PC-9 (cell line): ENCODE data around the gene LRMDA. TPM values are rescaled to one million over a fixed set of nuclear protein-coding genes. Genes with fewer than 3 reads are reported as not detected.

Source experiments
- BruUV-seq: library from RNA; stranded (reverse); fragments of 400-500 nt; replicated peaks from 2 replicates; lab custom pipeline; 2021; lab: Mats Ljungman, UMichigan
- CTCF ChIA-PET: fragments of 300-600 bp; sonication (Branson Sonifier 250); formaldehyde crosslinking; loops from one replicate; lab custom pipeline; 2022; ENCODE audit warnings: antibody characterized with exemption; lab: Charles Lee
- POLR2A ChIA-PET: fragments of 300-600 bp; sonication (Branson Sonifier 250); formaldehyde crosslinking; loops from one replicate; lab custom pipeline; 2022; ENCODE audit warnings: antibody characterized with exemption; ENCODE audit not compliant: unreplicated experiment; lab: Charles Lee
- DNase-seq, 2 experiments: peaks; one replicate each; pipeline versions ENCODE4 v3.0.0 to v3.0.0-alpha.2; 2015 to 2022; ENCODE audit warnings: mixed read lengths in 1 of 2
- H2AFZ ChIP-seq: fragments of 200-600 bp; sonication (generic); 2 replicates; pipeline ENCODE4 v1.8.1; 2017; ENCODE audit warnings: antibody characterized with exemption
- H3F3A ChIP-seq: fragments of 200-600 bp; sonication (generic); 2 replicates; pipeline ENCODE4 v1.8.1; 2017; ENCODE audit warnings: antibody characterized with exemption, mild to moderate bottlenecking, low read depth; ENCODE audit not compliant: insufficient read depth
- H3K27ac ChIP-seq: fragments of 200-600 bp; sonication (generic); 2 replicates; pipeline ENCODE4 v1.6.1; 2016; ENCODE audit warnings: mixed run types
- H3K27me3 ChIP-seq: fragments of 200-600 bp; sonication (generic); 2 replicates; pipeline ENCODE4 v1.6.1; 2016; ENCODE audit warnings: low read depth, mixed run types; ENCODE audit not compliant: insufficient read depth
- H3K36me3 ChIP-seq: fragments of 200-600 bp; sonication (generic); 2 replicates; pipeline ENCODE4 v1.6.1; 2016; ENCODE audit warnings: low read depth, mixed run types
- H3K4me1 ChIP-seq: fragments of 200-600 bp; sonication (generic); replicated peaks from 2 replicates; pipeline ENCODE4 v1.6.1; 2016; ENCODE audit warnings: mixed run types; ENCODE audit not compliant: insufficient read depth
- H3K4me2 ChIP-seq: fragments of 200-600 bp; sonication (generic); 2 replicates; pipeline ENCODE4 v1.6.1; 2017; ENCODE audit warnings: mixed run types
- H3K4me3 ChIP-seq: fragments of 200-600 bp; sonication (generic); 2 replicates; pipeline ENCODE4 v1.6.1; 2016; ENCODE audit warnings: mixed run types
- H3K79me2 ChIP-seq: fragments of 200-600 bp; sonication (generic); 2 replicates; pipeline ENCODE4 v1.6.1; 2017; ENCODE audit warnings: low read depth, mixed run types
- H3K9me2 ChIP-seq: fragments of 200-600 bp; sonication (generic); 2 replicates; pipeline ENCODE4 v1.8.1; 2017; ENCODE audit warnings: mild to moderate bottlenecking; ENCODE audit not compliant: insufficient read depth
- H3K9me3 ChIP-seq: fragments of 200-600 bp; sonication (generic); 2 replicates; pipeline ENCODE4 v1.8.1; 2016; ENCODE audit warnings: low read depth; ENCODE audit not compliant: insufficient read depth
- H4K20me1 ChIP-seq: fragments of 200-600 bp; sonication (generic); 2 replicates; pipeline ENCODE4 v1.8.1; 2017; ENCODE audit not compliant: insufficient read depth
- CTCF ChIP-seq: fragments of 200-600 bp; sonication (generic); conservative IDR thresholded peaks from 2 replicates; pipeline ENCODE4 v1.6.1; 2017; ENCODE audit warnings: mixed run types, antibody characterized with exemption, mild to moderate bottlenecking, moderate library complexity
- EZH2 ChIP-seq: fragments of 200-600 bp; sonication (generic); IDR thresholded peaks from 2 replicates; pipeline ENCODE4 v1.8.0; 2017; ENCODE audit warnings: antibody characterized with exemption, low read depth
- intact Hi-C: fragments of 100-400 bp; cut with micrococcal nuclease; formaldehyde crosslinking; loops from one replicate; pipeline ENCODE4 v1.10.0; 2022; ENCODE audit not compliant: unreplicated experiment
- total RNA-seq: library from RNA; stranded (reverse); gene quantifications from 2 replicates; pipeline ENCODE4 v1.2.3, GENCODE V29; 2021

Gene LRMDA
- total RNA-seq, 1 experiment from 2014 or later: not detected

GRCh38 chr10:75688506-75689300 lies 257.3 kb downstream of the LRMDA start:
- Histone ChIP-seq H3K9me3 (no peaks in the 10 kb centered on the region), H3F3A (no peaks in the 10 kb centered on the region), H3K36me3 (no peaks in the 10 kb centered on the region), H4K20me1 (no peaks in the 10 kb centered on the region), H3K27me3 (no peaks in the 10 kb centered on the region), H3K4me2 (no peak overlapping the region), H3K4me3 (no peak overlapping the region), H3K9me2 (no peaks in the 10 kb centered on the region), H2AFZ (no peak overlapping the region), H3K4me1 (no peaks in the 10 kb centered on the region), H3K27ac (no peak overlapping the region), H3K79me2 (no peaks in the 10 kb centered on the region)
- POLR2A ChIA-PET: no interaction called here
- DNase-seq: no peak
- no TSS peak for BruUV-seq
- CTCF ChIA-PET: no interaction called here
- no peak for TF ChIP-seq EZH2
- TF ChIP-seq CTCF: no peak
- intact Hi-C loops: no loop called here

GRCh38 chr10:75693489-75693888 lies 262.1 kb downstream of the LRMDA start:
- H2AFZ ChIP-seq: no peak overlapping the region
- H4K20me1 ChIP-seq: no peaks in the 10 kb centered on the region
- POLR2A ChIA-PET: no interaction called here
- no peak for DNase-seq
- no peaks in the 10 kb centered on the region for H3K27me3 ChIP-seq
- no peaks in the 10 kb centered on the region; the same call in 1 of the 2 replicates for H3K9me3 ChIP-seq
- no peaks in the 10 kb centered on the region for H3K9me2 ChIP-seq
- CTCF ChIA-PET: no interaction called here
- H3F3A ChIP-seq: no peaks in the 10 kb centered on the region
- H3K27ac ChIP-seq: no peak overlapping the region
- no peaks in the 10 kb centered on the region for H3K36me3 ChIP-seq
- BruUV-seq: no TSS peak
- intact Hi-C loops: no loop called here
- no peaks in the 10 kb centered on the region for H3K4me1 ChIP-seq
- no peak overlapping the region for H3K4me2 ChIP-seq
- no peak overlapping the region for H3K4me3 ChIP-seq
- TF ChIP-seq CTCF (no peak), EZH2 (no peak)
- H3K79me2 ChIP-seq: no peaks in the 10 kb centered on the region

GRCh38 chr10:75694269-75694668 lies 262.8 kb downstream of the LRMDA start:
- Histone ChIP-seq H3K4me1 (no peaks in the 10 kb centered on the region), H3K4me2 (no peak overlapping the region), H3K36me3 (no peaks in the 10 kb centered on the region), H3K79me2 (no peaks in the 10 kb centered on the region), H3K9me3 (no peaks in the 10 kb centered on the region; the same call in 1 of the 2 replicates), H3K27me3 (no peaks in the 10 kb centered on the region), H3K27ac (no peak overlapping the region), H2AFZ (no peak overlapping the region), H4K20me1 (no peaks in the 10 kb centered on the region), H3F3A (no peaks in the 10 kb centered on the region), H3K9me2 (no peaks in the 10 kb centered on the region), H3K4me3 (no peak overlapping the region)
- no peak for TF ChIP-seq EZH2
- no peak for TF ChIP-seq CTCF
- CTCF ChIA-PET: no interaction called here
- POLR2A ChIA-PET: no interaction called here
- intact Hi-C loops: no loop called here
- no TSS peak for BruUV-seq
- no peak for DNase-seq
